IgD-negative memory B cell (primary cell): Measurements from ENCODE around the gene KIF21B. TPM values are rescaled to one million over a fixed set of nuclear protein-coding genes. Genes with fewer than 3 reads are reported as not detected.

Source experiments
- polyA plus RNA-seq: library from polyadenylated mRNA; unstranded; fragments of 300-500 nt; fragmentation: Illumina TruSeq; gene quantifications from one replicate; pipeline ENCODE4 v1.2.3, GENCODE V29; 2021

KIF21B gene
- polyA plus RNA-seq, 1 donor from 2014 or later = 5.6 TPM

Other genes with a start within 250 kb of the KIF21B start
- gene GPR25, start 150.7 kb downstream of the KIF21B start, polyA plus RNA-seq = 41.1 TPM
- not detected for gene INAVA, start 128.8 kb downstream of the KIF21B start, polyA plus RNA-seq
- gene CACNA1S, start 88.7 kb upstream of the KIF21B start, polyA plus RNA-seq = not detected
- not detected for gene ASCL5, start 103.5 kb upstream of the KIF21B start, polyA plus RNA-seq
- gene TMEM9, start 130.8 kb upstream of the KIF21B start, polyA plus RNA-seq = 25.4 TPM
- gene IGFN1, start 167.1 kb upstream of the KIF21B start, polyA plus RNA-seq = not detected